IPS-18c (cell line): ENCODE measurements around the gene MYO18B.

Experiments
- H3K4me3 ChIP-seq: 2 replicates; pipeline ENCODE4 v1.7.0; 2013; ENCODE audit warnings: low read depth, mild to moderate bottlenecking, low read length, moderate library complexity; ENCODE audit not compliant: insufficient read depth
- H3K9me3 ChIP-seq: one replicate; pipeline ENCODE4 v1.6.1; 2013; ENCODE audit warnings: mild to moderate bottlenecking, low read length, moderate library complexity; ENCODE audit not compliant: control insufficient read depth, insufficient read depth

MYO18B gene

GRCh38 chr22:25742918-25743708, 1.1 kb downstream of the MYO18B start:
- Histone ChIP-seq H3K4me3 (no peak overlapping the region), H3K9me3 (no peaks in the 10 kb centered on the region)

DNA sequence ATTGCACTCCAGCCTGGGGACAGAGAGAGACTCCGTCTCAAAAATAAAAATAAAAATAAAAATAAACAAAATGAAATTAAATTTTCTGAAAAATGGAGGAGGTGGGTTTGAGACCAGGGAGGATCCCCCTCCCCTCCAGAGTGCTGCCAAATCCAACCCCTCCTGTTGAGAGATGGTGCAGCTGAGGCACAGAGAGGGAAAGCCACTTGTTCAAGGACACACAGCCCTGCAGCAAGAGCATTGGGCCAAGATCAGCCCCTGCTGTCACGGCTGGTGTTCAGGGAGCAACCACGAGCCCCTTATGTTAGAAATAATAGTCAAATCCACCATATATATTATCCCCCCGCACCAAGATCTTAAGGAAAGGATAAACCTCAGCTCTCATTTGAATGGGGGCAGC, 2.7 kb downstream of the MYO18B start:
- Histone ChIP-seq H3K4me3 (no peak overlapping the region), H3K9me3 (no peaks in the 10 kb centered on the region)

DNA sequence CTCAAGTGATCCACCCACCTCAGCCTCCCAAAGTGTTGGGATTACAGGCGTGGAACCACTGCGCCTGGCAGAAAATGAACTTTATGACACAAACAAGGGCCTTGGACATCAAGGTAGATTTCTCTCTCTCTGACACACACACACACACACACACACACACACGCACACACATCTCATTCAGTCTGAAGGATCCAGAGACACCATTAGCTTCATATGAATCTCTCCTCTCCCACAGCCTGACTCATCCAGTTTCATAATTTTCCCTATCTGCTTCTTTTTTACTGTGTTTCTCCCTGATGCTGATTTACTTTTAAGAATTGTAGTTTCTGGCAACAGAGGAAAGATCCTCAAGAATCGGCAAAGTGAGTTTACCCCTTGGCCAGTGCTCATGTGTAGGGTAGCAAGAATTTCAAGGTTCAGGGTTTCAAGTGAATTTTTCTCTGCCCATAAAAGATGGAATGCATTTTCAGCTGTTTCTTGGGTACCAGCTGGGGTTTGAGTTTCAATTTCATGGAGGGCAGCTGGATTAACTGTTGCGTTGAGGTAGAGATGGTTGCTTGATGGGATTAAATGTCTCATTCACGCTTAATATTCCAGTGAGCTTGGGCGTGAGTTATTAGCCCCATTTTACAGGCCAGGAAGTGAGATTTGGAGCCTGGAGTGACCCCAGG, 3.5 kb downstream of the MYO18B start:
- Histone ChIP-seq H3K9me3 (no peaks in the 10 kb centered on the region), H3K4me3 (no peak overlapping the region)

DNA sequence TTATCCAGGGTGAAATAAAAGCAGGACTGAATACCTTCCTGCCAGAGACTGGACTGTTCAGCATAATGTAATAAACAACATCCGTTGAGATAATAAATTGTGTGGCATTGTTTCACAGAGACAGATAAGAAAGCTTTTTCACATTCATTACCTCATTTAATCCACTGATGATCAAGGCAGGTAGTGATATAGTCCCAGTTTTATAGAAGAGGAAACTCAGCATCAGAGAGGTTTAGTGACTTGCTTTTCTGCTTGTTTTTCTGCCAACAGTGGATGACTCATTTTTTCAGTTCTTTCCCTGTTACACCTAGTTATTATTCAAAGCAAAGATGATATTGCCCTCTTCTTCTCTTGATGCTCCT, 4.0 kb downstream of the MYO18B start:
- Histone ChIP-seq H3K4me3 (no peak overlapping the region), H3K9me3 (no peaks in the 10 kb centered on the region)

DNA sequence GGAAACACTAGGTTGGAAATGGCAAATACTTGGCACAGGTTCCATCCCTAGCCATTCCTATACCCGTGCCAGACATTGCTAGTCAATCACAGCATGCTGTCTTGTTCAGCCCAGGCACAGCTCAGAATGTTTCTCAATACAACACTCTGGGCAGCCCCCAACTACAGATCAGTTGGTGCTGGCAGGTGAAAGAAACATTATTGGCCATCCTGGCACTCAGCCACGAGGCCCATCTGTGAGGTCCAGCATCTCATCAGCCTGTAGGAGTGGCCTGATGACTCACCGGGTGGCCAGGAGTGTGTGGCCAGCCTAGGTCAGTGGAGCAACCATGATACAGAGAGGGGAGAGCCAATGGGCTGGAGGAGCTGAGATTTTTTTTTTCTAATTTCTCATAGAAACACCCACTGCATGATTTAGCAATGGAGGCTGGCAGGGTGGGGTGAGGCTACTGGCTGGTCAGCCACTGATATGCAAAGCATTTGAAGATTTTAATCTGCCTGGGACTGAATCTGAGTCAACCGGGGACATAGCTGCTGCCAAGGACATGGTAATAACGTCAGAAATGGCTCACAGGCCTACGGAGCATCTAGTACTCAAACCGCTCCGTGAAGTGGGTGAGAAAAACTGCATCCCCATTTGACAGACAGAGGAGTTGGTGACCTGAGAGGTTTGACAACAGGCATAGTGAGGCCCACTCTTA, 5.4 kb downstream of the MYO18B start:
- Histone ChIP-seq H3K4me3 (no peak overlapping the region), H3K9me3 (no peaks in the 10 kb centered on the region)

GRCh38 chr22:25748140-25748539, 6.2 kb downstream of the MYO18B start:
- H3K4me3 ChIP-seq, result no peak overlapping the region

GRCh38 chr22:25748704-25749103, 6.7 kb downstream of the MYO18B start:
- Histone ChIP-seq H3K9me3 (no peaks in the 10 kb centered on the region), H3K4me3 (no peak overlapping the region)

More at GRCh38 chr22:25748140-25748539, 6.2 kb downstream of the MYO18B start:
- H3K9me3 ChIP-seq, result no peaks in the 10 kb centered on the region

DNA sequence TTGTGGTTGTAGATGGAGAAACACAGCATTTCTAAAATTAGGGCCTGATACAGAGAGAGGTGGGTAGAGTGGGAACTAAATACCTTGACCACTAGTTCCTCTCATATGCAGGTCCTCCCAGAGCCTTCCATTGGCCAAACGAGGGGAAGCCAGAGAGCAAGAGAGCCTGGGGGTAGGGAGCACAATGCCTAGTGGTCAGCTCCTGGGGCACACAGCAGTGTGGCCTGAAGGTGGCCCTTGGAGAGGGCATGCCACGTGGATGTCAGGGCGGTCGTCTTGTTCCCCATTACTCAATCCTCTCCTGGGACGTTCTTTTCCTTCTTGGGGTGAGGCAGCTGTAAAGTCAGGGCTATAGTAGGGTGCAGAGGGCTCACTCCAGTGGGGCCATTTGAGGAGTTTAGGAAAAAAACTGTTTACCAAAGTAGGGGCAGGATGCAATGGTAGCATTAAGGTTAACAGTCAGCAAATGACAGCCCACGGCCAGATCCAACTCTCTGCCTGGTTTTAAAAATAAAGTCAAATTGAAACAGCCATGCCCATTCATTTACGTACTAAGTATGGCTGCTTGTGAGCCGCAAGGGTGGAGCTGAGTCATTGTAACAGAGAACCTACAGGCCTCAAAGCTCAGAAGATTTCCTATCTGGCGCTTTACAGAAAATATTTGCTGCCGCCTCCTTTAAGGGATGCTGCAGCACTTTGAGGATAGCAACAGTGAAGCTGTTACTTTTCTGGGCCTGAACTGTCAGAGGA, 7.6 kb downstream of the MYO18B start:
- Histone ChIP-seq H3K4me3 (no peak overlapping the region), H3K9me3 (no peaks in the 10 kb centered on the region)

- Histone ChIP-seq H3K9me3 (no peaks in the 10 kb centered on the region), H3K4me3 (no peak overlapping the region)
These were observed 8.7 kb downstream of the MYO18B start for GRCh38 chr22:25750569-25751173.

DNA sequence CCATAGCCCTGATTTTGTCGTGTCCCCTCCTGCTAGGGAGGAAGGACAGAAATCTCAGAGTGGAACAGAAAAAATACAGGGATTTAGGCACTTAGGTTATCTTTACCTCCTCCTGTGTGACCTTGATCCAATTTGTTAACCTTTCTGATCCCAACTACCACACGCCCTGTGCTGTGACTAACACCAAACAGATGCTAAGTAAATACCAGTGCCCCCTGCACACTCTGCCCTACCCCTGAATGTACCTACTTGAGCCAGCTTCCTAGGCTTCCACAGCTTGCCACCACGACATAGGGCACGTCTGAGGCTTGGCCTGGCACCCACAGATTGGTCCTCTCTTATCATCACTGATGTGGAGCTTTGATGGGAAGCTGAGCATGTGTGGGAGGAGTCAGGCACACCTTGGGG, 9.2 kb downstream of the MYO18B start:
- no peaks in the 10 kb centered on the region for H3K9me3 ChIP-seq

DNA sequence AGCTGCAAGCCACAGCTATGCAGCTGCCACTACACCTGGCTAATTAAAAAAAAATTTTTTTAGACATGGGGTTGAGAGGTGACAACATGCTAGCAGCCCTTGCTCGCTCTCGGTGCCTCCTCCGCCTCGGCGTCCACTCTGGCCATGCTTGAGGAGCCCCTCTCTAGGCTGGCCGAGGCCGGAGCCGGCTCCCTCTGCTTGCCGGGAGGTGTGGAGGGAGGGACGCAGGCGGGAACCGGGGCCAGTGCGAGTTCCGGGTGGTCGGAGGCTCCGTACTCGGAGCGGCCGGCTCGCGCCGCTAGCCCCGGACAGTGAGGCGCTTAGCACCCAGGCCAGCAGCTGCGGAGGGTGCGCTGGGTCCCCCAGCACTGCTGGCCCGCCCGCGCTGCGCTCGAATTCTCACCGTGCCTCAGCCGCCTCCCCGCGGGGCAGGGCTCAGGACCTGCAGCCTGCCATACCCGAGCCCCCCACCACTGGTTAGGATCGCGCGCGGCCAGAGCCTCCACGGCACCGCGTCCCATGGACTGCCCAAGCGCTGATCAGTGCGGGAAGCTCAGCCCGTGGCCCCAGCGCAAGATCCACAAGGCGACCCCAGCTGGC, 10.7 kb downstream of the MYO18B start:
- Histone ChIP-seq H3K4me3 (no peak overlapping the region), H3K9me3 (no peaks in the 10 kb centered on the region)

More for the DNA sequence above, 9.2 kb downstream of the MYO18B start:
- no peak overlapping the region for H3K4me3 ChIP-seq

GRCh38 chr22:25753252-25753651, 11.3 kb downstream of the MYO18B start:
- Histone ChIP-seq H3K4me3 (no peak overlapping the region), H3K9me3 (no peaks in the 10 kb centered on the region)

- Histone ChIP-seq H3K9me3 (no peaks in the 10 kb centered on the region), H3K4me3 (no peak overlapping the region)
These were observed 12.7 kb downstream of the MYO18B start for GRCh38 chr22:25754527-25755202.

- H3K4me3 ChIP-seq, result no peak overlapping the region
- H3K9me3 ChIP-seq, result no peaks in the 10 kb centered on the region
These were observed 15.7 kb downstream of the MYO18B start for GRCh38 chr22:25757686-25758085.

DNA sequence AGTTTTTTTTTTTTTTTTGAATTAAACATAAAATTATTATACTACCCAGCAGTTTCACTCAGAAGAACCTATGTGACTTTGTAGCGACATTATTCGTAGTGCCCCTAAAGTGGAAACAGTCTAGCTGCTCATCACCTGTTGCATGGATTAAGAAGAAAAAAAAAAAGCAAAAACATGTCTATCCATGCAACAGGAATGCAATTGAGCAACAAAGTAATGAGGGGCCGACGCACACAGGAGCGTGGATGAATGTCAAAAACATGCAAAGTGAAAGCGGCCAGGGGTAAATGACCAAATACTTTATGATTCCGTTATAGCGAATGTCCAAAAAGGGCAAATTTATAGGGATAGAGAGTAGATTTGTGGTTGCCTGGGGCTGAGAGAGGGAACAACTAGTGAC, 16.3 kb downstream of the MYO18B start:
- H3K4me3 ChIP-seq, result no peak overlapping the region
- no peaks in the 10 kb centered on the region for H3K9me3 ChIP-seq

DNA sequence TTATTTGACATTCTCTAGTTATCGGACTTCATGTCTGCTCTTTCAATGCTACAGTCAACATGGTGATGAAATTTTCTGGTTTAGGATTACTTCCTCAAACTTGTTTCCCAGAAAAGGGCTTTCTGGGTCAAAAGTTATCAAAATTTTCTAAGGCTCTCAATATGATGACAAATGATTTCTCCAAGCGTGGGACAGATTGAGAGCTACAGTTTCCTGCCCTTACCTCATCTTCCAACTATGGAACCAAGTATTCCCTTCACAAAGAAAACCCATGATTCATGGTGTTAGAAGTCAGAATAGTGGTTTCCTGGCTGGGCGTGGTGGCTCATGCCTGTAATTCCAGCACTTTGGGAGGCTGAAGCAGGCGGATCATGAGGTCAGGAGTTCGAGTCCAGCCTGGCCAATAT, 17.8 kb downstream of the MYO18B start:
- Histone ChIP-seq H3K4me3 (no peak overlapping the region), H3K9me3 (no peaks in the 10 kb centered on the region)
